ENCODE measurements around the gene TBX15.

TBX15 gene

GRCh38 chr1:118988186-118989005, at the start of gene TBX15:
TSS of gene TBX15 (minus strand) at chr1:118988343. CDS start at chr1:118987795, 548 bp downstream.
- no peak for DNase-seq

DNA sequence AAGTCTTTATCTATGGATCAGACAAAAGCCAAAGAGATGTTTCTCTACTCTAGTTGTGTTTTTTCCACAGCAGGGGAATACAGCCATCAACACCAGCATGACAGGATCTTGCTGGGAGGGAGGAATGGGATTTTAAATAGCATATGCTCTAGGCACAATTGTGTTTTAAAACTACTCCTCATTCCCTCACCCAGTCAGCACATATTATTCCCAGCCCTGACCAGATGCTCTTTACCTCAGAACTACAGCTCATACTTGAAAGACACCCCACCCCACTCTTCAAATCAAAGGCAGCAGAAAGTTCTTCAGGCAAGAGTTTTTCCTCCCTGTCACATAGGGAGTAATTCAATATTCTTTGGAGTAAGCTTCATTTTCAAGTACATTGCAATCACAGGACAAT, 46.2 kb upstream of the TBX15 start:
- DNase-seq, result no peak

DNA sequence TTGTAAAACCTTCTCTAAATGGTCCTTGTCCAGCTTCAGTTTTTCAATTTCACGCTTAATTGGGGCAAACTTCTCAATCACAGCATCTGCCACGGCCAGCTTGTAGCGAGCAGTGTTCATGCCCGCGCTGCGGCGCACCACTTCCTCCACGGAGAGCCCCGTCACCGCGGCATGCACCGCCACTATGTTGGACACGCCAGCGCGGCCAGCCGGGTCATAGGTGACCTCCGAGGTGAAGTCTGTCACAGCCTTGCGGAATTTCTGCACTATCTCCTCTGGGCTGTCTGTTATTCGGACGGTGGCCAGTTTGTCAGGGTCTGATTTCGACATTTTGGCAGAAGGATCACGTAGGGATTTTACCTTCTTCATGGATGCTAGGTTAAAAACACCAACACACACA, 44.8 kb upstream of the TBX15 start:
- DNase-seq, result no peak

- no peak for DNase-seq
These were observed 39.6 kb upstream of the TBX15 start for GRCh38 chr1:119027759-119028158.

DNA sequence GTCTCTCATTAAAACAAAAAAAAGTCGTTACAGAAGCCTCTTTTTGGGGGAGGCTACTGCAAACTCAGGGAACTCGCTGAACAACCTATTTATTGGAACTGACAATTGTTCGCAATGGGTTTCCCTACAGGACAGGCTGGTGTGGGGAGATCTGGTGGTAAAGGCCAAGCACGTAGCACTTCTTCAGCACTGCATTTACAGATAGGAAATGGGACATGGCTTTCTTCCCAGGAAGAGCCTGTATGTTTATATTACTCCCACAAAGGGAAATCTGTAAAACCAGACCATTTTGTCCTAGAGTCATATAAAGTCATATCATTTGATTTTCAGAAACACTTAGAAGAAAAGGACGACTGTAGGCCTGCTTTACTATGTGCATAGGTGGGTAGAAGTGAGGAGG, 38.8 kb upstream of the TBX15 start:
- DNase-seq, result no peak

GRCh38 chr1:119015547-119015946, 27.4 kb upstream of the TBX15 start:
- no peak for DNase-seq

DNA sequence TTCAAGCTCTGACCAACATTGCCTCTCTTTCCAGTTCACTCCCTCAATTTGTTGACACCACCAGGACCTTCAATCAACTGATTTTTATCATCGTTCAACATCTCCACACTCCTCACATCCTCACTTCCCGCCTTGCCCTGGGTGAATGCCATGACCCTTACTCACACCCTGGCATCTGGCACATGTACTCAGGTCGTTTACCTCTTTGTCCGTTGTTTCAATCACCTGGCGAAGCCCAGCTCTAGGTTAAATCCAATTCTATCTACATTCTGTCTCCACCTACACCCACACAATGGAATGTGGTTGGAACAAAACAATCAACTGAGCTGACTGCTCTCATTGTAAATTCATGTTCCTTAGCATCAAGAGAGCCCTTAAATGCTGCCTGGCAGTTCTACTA, 24.2 kb upstream of the TBX15 start:
- DNase-seq, result no peak

DNA sequence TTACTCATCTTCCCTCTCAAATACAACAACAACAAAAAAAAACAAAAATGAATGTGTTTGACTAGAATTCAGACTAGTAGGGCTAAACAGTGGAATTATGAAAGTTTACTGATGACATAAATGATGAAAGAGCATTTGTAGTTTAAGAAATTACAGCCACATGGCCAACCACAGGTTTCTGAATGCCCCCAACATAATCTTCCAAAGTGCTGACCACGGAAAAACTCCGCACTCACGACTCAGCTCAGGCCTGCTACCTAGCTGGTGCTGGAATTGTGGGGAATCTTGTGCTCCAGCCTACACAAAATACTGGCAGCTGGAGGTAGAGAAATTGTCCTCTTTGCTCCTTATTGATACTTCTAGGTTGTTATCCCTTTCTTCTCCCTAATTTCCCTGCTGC, 23.6 kb upstream of the TBX15 start:
- no peak for DNase-seq

DNA sequence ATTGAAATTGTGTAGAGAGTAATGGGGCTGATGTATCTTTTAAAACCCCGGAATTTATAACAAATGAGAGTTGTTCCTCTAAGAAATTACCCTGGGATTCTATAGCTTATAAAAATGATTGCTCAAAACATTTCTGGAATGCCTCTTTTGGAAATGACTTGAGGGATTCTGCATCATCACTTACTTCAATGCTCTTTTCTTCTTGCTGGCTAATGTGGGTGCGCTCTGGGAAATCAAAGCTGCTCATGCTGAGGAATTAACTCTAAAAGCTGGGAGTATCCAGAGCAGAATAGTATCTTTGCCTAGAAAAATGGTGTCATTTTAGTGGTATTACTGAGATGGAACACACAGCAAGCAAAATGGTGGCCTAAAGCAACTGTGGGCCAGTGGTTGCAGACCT, 23.0 kb upstream of the TBX15 start:
- no peak for DNase-seq

DNA sequence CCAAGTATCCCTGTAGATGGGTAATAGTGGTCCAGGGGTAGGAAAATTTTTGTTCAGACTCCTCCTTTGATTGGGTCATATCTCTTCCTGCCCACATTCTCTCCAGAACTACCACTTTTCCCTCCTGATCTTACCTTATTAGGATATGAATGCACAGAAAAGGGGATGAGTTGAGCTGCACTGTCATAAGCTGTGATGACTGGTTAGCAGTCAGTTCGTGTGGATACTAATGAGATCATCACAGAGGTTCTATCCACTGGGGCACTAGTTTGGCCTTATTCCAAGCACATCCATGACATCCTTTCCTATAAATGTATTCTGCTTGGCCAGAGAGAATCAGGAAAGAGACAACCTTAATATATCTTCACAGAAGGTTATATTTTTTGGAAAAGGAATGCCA, 22.1 kb upstream of the TBX15 start:
- no peak for DNase-seq

DNA sequence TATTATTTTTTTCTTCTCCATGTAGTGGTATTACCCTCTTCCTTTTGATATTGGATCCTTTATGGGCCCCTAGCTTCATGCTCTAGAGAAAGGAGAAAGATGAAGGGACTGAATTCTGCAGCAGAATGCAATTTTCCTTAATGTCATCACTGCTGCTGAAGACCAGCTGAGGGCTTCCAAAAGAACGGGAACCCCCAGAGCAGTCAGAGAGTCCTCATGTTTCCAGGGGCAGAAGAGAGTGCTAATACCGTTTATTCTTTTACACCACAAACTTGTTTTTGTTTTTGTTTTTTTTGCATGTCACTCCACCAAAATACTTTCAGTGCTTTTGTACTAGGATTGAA, 21.1 kb upstream of the TBX15 start:
- DNase-seq, result no peak

DNA sequence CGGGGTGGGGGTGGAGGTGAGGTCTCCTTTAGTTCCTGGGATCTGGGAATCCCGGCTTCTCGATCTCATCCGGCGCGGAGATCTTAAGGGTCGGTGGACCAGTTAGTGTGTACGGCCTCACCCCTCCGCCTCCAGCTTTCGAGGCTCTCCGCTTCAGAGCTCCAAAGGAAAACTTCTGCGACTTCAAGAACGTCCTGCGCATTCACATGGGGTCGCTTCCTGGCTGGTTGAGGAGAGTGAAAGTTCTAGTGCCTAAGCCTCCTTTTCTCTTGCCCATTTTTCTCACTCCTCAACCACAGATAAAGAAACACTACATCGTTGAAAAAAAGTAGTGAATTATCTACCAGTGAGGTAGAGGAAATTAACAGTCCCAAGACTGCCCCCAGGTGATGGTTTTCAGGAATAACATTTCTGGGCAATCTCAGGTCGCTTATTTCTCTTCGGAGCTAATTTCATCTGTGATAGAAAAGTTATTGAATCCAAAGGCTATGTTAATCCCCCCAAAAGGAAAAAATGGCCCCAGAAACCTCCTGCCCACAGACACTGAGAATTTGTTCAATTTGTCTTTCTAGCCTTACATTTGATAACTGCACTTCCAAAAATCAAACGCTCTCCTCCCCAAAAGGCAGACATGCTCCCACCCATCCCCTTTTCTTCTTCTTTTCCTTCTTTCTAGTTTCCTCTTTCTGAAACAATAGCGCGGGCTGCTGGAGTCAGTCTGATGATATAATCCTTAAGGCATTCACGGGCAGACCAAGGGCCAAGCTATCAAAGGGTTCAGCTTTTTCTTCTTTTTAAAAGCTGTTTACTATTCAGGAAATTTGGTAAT, 20.6 kb upstream of the TBX15 start:
- DNase-seq, result peak; percentile 54 to 56 (median 55)

DNA sequence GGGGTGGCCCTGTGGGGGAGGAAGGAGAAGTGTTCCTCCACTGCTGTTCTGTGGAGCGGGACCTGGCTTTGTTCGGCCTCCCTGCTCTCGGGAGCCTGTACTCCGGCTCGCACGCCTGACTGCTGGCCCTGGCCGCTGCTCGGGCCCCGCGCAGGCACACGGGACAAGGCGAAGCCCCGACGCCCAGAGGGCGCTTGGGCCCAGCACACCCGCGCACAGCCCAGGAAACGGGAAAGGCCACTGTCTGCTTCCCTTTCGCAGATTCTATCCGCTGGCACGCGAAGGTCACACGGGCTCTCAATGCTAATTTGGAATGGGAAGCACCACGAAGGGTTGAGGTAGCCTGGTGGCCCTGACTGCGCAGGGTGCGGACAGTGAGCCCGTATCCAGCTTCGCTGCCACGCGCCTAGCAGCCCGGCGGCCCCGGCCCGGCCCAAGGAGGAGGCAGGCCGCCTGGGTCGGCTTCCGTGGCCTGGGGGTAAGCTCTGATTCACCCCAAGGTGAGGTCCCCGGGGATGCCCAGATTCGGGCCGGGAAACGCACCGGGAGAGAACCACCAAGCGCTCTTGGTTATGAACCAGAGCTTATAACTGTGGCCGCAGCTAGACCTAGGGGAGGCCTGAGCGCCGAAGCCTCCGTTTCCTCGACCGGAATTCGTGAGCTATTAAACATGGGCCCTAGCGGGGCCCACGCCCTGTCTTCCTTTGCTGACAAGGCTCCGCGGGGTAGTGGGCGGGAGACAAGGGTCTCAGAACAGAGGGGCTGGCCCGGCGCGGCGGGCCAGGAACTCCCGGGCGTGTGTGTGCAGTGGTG, 19.7 kb upstream of the TBX15 start:
- DNase-seq, result peak; percentile 37 to 57 (median 47)

DNA sequence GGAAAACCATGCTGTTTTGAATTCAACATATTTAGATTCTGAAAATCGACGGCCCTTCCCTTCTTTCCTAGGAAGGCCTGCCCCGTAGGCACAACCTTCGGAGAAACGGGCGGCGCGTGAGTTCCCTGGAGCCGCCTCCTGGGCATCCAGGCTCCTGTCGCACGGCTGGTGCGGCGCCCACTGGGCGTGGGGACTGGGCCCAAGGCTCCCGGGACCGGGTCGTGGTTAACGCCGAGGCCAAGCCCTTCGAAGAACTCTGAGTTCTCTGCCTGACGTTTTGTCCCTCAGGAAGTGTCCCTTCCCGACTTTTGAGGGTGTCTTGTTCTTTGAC, 19.2 kb upstream of the TBX15 start:
- DNase-seq, result no peak

- no peak for DNase-seq
These were observed 18.5 kb upstream of the TBX15 start for GRCh38 chr1:119006406-119007279.

- DNase-seq, result no peak
These were observed 17.7 kb upstream of the TBX15 start for GRCh38 chr1:119005724-119006405.

DNA sequence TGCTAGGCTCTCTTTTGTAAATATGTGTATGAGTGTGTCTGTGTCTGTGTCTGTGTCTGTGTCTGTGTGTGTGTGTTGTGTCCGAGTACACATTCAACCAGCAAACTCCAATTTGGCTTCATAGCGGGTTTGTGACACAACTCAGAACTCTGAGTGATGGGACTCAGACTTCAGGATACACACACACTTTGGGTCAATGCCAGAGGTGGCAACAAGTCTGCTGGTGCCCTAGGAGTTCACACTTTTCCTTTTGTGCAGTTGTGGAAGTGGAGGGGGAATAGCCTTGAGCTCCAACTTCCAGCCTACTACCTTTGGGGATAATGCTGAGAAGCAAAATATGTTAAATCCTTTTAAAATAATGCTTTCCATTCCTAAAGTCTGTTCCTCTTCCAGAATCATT, 16.6 kb upstream of the TBX15 start:
- DNase-seq, result no peak

DNA sequence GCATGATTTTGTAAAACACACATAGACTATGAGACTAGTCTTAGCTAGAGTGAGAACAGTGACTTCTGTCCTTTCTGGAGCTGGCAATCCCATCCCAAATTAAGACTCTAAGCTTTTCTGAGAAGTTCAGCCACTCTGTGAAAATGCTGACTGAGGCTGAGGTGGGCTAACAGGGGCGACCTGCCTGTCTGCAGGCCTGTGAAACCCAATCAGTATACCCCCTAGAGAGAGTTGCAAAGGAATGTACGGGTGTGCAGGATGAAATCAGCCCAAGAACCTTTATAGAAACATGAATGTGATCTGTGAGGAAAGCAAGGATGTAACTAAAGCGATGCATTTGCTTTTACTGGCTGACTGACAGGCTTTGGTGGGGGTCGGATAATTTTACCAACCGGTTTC, 16.0 kb upstream of the TBX15 start:
- no peak for DNase-seq

- no peak for DNase-seq
These were observed 15.4 kb upstream of the TBX15 start for GRCh38 chr1:119003413-119004128.

DNA sequence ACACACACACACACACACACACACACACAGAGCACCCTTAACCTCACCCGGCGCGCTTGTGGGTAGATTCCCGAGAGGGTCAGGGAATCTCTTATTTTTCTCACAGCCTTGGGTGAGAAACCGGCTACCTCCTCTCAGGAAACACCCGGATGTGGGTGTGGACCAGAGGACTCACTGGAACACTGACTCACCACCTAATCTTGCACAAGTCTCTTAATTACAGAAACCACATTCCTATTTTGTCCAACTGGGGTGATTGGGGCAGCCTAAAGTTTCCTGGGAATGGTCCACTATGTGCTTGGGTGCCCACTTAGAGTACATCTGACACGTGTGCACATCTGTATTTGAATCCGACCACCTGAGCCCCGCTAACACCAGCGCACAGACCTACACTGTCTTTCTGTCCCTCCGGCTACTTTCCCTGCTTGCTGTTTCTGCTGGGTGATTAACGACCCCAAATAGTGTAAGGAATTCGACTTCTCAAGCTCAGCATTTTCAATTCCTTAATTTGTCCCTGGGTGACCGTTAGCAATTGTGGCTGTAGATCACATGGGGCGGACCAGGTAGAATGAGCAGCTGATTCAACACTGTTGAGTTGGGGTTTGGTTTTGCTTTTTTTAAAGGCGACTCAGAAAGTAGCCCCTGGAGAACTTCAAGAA, 14.0 kb upstream of the TBX15 start:
- peak; percentile 68 to 78 (median 74) for DNase-seq
